GM12801 (cell line): ENCODE results near the gene NBEA.

Experiments used
- CTCF ChIP-seq: IDR thresholded peaks from one replicate; pipeline ENCODE4 v1.5.1; 2011; ENCODE audit warnings: control low read depth; ENCODE audit not compliant: insufficient read length; ENCODE audit errors: extremely low read depth

NBEA gene

GRCh38 chr13:35266412-35266811, 324.3 kb downstream of the NBEA start:
- TF ChIP-seq CTCF, result no peak

GRCh38 chr13:35278917-35279316, 336.8 kb downstream of the NBEA start:
- no peak for TF ChIP-seq CTCF

- no peak for TF ChIP-seq CTCF
These were observed 337.4 kb downstream of the NBEA start for GRCh38 chr13:35279500-35279899.

- TF ChIP-seq CTCF, result no peak
These were observed 341.8 kb downstream of the NBEA start for GRCh38 chr13:35283856-35284255.

GRCh38 chr13:35285677-35286076, 343.6 kb downstream of the NBEA start:
- no peak for TF ChIP-seq CTCF

- TF ChIP-seq CTCF, result no peak
These were observed 350.3 kb downstream of the NBEA start for GRCh38 chr13:35292329-35292728.

GRCh38 chr13:35293579-35294226, 351.6 kb downstream of the NBEA start:
- no peak for TF ChIP-seq CTCF

- no peak for TF ChIP-seq CTCF
These were observed 367.6 kb downstream of the NBEA start for GRCh38 chr13:35309706-35310105.
